OCI-LY3 (cell line): ENCODE results near the gene MFSD6L.

Source experiments
- CTCF ChIP-seq: fragments of 200-600, 300-600 bp; sonication (generic); IDR thresholded peaks from 2 replicates; pipeline ENCODE4 v1.5.1; 2014; ENCODE audit warnings: antibody characterized with exemption, low read length, low read depth
- EZH2phosphoT487 ChIP-seq: fragments of 200-600 bp; shearing (Covaris generic); IDR thresholded peaks from 2 replicates; pipeline ENCODE4 v1.6.1; 2018; ENCODE audit warnings: antibody characterized with exemption, mixed run types, low read depth

GRCh38 chr17:8803531-8804420 is 4.6 kb upstream of the MFSD6L start:
- TF ChIP-seq CTCF: peak; percentile 64
- TF ChIP-seq EZH2phosphoT487: no peak
